ENCODE measurements around the gene FAM13A.
"Not testable (repeated sequence)": the region's sequence is repeated elsewhere in the genome, so short reads cannot be mapped to it uniquely, and the experiment has no call there.

The FAM13A gene

GRCh38 chr4:88858752-88859151, 198.2 kb downstream of the FAM13A start:
- no peaks in the 10 kb centered on the region for H3K9me3 ChIP-seq (replicated peaks; ENCODE audit: low read length)
- no peak overlapping the region for H3K9ac ChIP-seq (ENCODE audit: low read depth, low read length)
- no peaks in the 10 kb centered on the region for H3K27me3 ChIP-seq (ENCODE audit: control insufficient read depth, insufficient read depth, low read length)
- no peak overlapping the region for H3K4me2 ChIP-seq (ENCODE audit: low read length)
- H3K36me3 ChIP-seq (ENCODE audit: insufficient read depth, low read length): no peaks in the 10 kb centered on the region
- H3K4me1 ChIP-seq (ENCODE audit: control insufficient read depth, insufficient read depth, low read length): no peaks in the 10 kb centered on the region
- no peak overlapping the region for H3K4me3 ChIP-seq (ENCODE audit: low read length)

- Histone ChIP-seq H3K9ac (ENCODE audit: low read depth, low read length) (no peak overlapping the region), H3K9me3 (replicated peaks; ENCODE audit: low read length) (no peaks in the 10 kb centered on the region), H3K4me3 (ENCODE audit: low read length) (no peak overlapping the region), H3K4me2 (ENCODE audit: low read length) (no peak overlapping the region), H3K36me3 (ENCODE audit: insufficient read depth, low read length) (no peaks in the 10 kb centered on the region), H3K4me1 (ENCODE audit: control insufficient read depth, insufficient read depth, low read length) (no peaks in the 10 kb centered on the region), H3K27me3 (ENCODE audit: control insufficient read depth, insufficient read depth, low read length) (no peaks in the 10 kb centered on the region)
Observed at GRCh38 chr4:88857588-88857987, 199.4 kb downstream of the FAM13A start.

- H3K4me1 ChIP-seq (ENCODE audit: control insufficient read depth, insufficient read depth, low read length): no peaks in the 10 kb centered on the region
- no peaks in the 10 kb centered on the region for H3K27me3 ChIP-seq (ENCODE audit: control insufficient read depth, insufficient read depth, low read length)
- H3K36me3 ChIP-seq (ENCODE audit: insufficient read depth, low read length): no peaks in the 10 kb centered on the region
- no peak overlapping the region for H3K4me3 ChIP-seq (ENCODE audit: low read length)
- H3K9ac ChIP-seq (ENCODE audit: low read depth, low read length): no peak overlapping the region
- no peaks in the 10 kb centered on the region for H3K9me3 ChIP-seq (replicated peaks; ENCODE audit: low read length)
- H3K4me2 ChIP-seq (ENCODE audit: low read length): no peak overlapping the region
Observed at GRCh38 chr4:88854481-88854880, 202.5 kb downstream of the FAM13A start.

GRCh38 chr4:88853583-88853982, 203.4 kb downstream of the FAM13A start:
- not testable (repeated sequence) for H3K4me1 ChIP-seq (ENCODE audit: control insufficient read depth, insufficient read depth, low read length); H3K36me3 ChIP-seq (ENCODE audit: insufficient read depth, low read length); H3K9me3 ChIP-seq (replicated peaks; ENCODE audit: low read length); H3K4me2 ChIP-seq (ENCODE audit: low read length); H3K27me3 ChIP-seq (ENCODE audit: control insufficient read depth, insufficient read depth, low read length); H3K9ac ChIP-seq (ENCODE audit: low read depth, low read length); H3K4me3 ChIP-seq (ENCODE audit: low read length)

GRCh38 chr4:88846206-88846790, 210.7 kb downstream of the FAM13A start:
- no peak overlapping the region for H3K9ac ChIP-seq (ENCODE audit: low read depth, low read length)
- no peaks in the 10 kb centered on the region for H3K9me3 ChIP-seq (replicated peaks; ENCODE audit: low read length)
- H3K4me1 ChIP-seq (ENCODE audit: control insufficient read depth, insufficient read depth, low read length): no peaks in the 10 kb centered on the region
- H3K4me3 ChIP-seq (ENCODE audit: low read length): no peak overlapping the region
- H3K27me3 ChIP-seq (ENCODE audit: control insufficient read depth, insufficient read depth, low read length): no peaks in the 10 kb centered on the region
- no peaks in the 10 kb centered on the region for H3K36me3 ChIP-seq (ENCODE audit: insufficient read depth, low read length)
- H3K4me2 ChIP-seq (ENCODE audit: low read length): no peak overlapping the region

- H3K4me3 ChIP-seq (ENCODE audit: low read length): no peak overlapping the region
- H3K27me3 ChIP-seq (ENCODE audit: control insufficient read depth, insufficient read depth, low read length): no peaks in the 10 kb centered on the region
- H3K4me1 ChIP-seq (ENCODE audit: control insufficient read depth, insufficient read depth, low read length): no peaks in the 10 kb centered on the region
- no peak overlapping the region for H3K9ac ChIP-seq (ENCODE audit: low read depth, low read length)
- no peaks in the 10 kb centered on the region for H3K9me3 ChIP-seq (replicated peaks; ENCODE audit: low read length)
- H3K4me2 ChIP-seq (ENCODE audit: low read length): no peak overlapping the region
- H3K36me3 ChIP-seq (ENCODE audit: insufficient read depth, low read length): no peaks in the 10 kb centered on the region
Observed at GRCh38 chr4:88843067-88843685, 213.8 kb downstream of the FAM13A start.

GRCh38 chr4:88841635-88842034, 215.3 kb downstream of the FAM13A start:
- H3K27me3 ChIP-seq (ENCODE audit: control insufficient read depth, insufficient read depth, low read length): no peaks in the 10 kb centered on the region
- H3K4me2 ChIP-seq (ENCODE audit: low read length): no peak overlapping the region
- H3K4me1 ChIP-seq (ENCODE audit: control insufficient read depth, insufficient read depth, low read length): no peaks in the 10 kb centered on the region
- no peaks in the 10 kb centered on the region for H3K36me3 ChIP-seq (ENCODE audit: insufficient read depth, low read length)
- no peak overlapping the region for H3K4me3 ChIP-seq (ENCODE audit: low read length)
- H3K9me3 ChIP-seq (replicated peaks; ENCODE audit: low read length): no peaks in the 10 kb centered on the region
- no peak overlapping the region for H3K9ac ChIP-seq (ENCODE audit: low read depth, low read length)

GRCh38 chr4:88836216-88836615, 220.8 kb downstream of the FAM13A start:
- Histone ChIP-seq H3K4me3 (ENCODE audit: low read length) (no peak overlapping the region), H3K9me3 (replicated peaks; ENCODE audit: low read length) (no peaks in the 10 kb centered on the region), H3K9ac (ENCODE audit: low read depth, low read length) (no peak overlapping the region), H3K27me3 (ENCODE audit: control insufficient read depth, insufficient read depth, low read length) (no peaks in the 10 kb centered on the region), H3K4me2 (ENCODE audit: low read length) (no peak overlapping the region), H3K4me1 (ENCODE audit: control insufficient read depth, insufficient read depth, low read length) (no peaks in the 10 kb centered on the region), H3K36me3 (ENCODE audit: insufficient read depth, low read length) (no peaks in the 10 kb centered on the region)

- Histone ChIP-seq H3K9ac (ENCODE audit: low read depth, low read length) (no peak overlapping the region), H3K9me3 (replicated peaks; ENCODE audit: low read length) (no peaks in the 10 kb centered on the region), H3K27me3 (ENCODE audit: control insufficient read depth, insufficient read depth, low read length) (no peaks in the 10 kb centered on the region), H3K4me1 (ENCODE audit: control insufficient read depth, insufficient read depth, low read length) (no peaks in the 10 kb centered on the region), H3K36me3 (ENCODE audit: insufficient read depth, low read length) (no peaks in the 10 kb centered on the region), H3K4me3 (ENCODE audit: low read length) (no peak overlapping the region), H3K4me2 (ENCODE audit: low read length) (no peak overlapping the region)
Observed at GRCh38 chr4:88831031-88831430, 226.0 kb downstream of the FAM13A start.

- Histone ChIP-seq H3K27me3 (ENCODE audit: control insufficient read depth, insufficient read depth, low read length) (no peaks in the 10 kb centered on the region), H3K4me3 (ENCODE audit: low read length) (no peak overlapping the region), H3K36me3 (ENCODE audit: insufficient read depth, low read length) (no peaks in the 10 kb centered on the region), H3K4me2 (ENCODE audit: low read length) (no peak overlapping the region), H3K9me3 (replicated peaks; ENCODE audit: low read length) (no peaks in the 10 kb centered on the region), H3K9ac (ENCODE audit: low read depth, low read length) (no peak overlapping the region), H3K4me1 (ENCODE audit: control insufficient read depth, insufficient read depth, low read length) (no peaks in the 10 kb centered on the region)
Observed at GRCh38 chr4:88830598-88830997, 226.4 kb downstream of the FAM13A start.

GRCh38 chr4:88828842-88829571, 228.0 kb downstream of the FAM13A start:
- Histone ChIP-seq H3K36me3 (ENCODE audit: insufficient read depth, low read length) (no peaks in the 10 kb centered on the region), H3K9me3 (replicated peaks; ENCODE audit: low read length) (no peaks in the 10 kb centered on the region), H3K4me3 (ENCODE audit: low read length) (no peak overlapping the region), H3K9ac (ENCODE audit: low read depth, low read length) (no peak overlapping the region), H3K4me2 (ENCODE audit: low read length) (no peak overlapping the region), H3K27me3 (ENCODE audit: control insufficient read depth, insufficient read depth, low read length) (no peaks in the 10 kb centered on the region), H3K4me1 (ENCODE audit: control insufficient read depth, insufficient read depth, low read length) (no peaks in the 10 kb centered on the region)

GRCh38 chr4:88827442-88827841, 229.5 kb downstream of the FAM13A start:
- no peaks in the 10 kb centered on the region for H3K9me3 ChIP-seq (replicated peaks; ENCODE audit: low read length)
- H3K27me3 ChIP-seq (ENCODE audit: control insufficient read depth, insufficient read depth, low read length): no peaks in the 10 kb centered on the region

More at GRCh38 chr4:88827442-88827841, 229.5 kb downstream of the FAM13A start:
- Histone ChIP-seq H3K36me3 (ENCODE audit: insufficient read depth, low read length) (no peaks in the 10 kb centered on the region), H3K4me2 (ENCODE audit: low read length) (no peak overlapping the region), H3K4me1 (ENCODE audit: control insufficient read depth, insufficient read depth, low read length) (no peaks in the 10 kb centered on the region), H3K4me3 (ENCODE audit: low read length) (no peak overlapping the region), H3K9ac (ENCODE audit: low read depth, low read length) (no peak overlapping the region)
